ENCODE results near the gene ASPDH. TPM values are rescaled to one million over a fixed set of nuclear protein-coding genes. Genes with fewer than 3 reads are reported as not detected.

ASPDH gene
- total RNA-seq, 2 donors from 2014 or later, result not detected

GRCh38 chr19:50536662-50537305, 23.1 kb upstream of the ASPDH start:
- no peak for DNase-seq

GRCh38 chr19:50535672-50536187, 22.0 kb upstream of the ASPDH start:
- Mint-ChIP-seq H3K9me3 (peaks cover 19% of the 10 kb centered on the region), H3K36me3 (ENCODE audit: low read depth) (no peaks in the 10 kb centered on the region), H3K4me3 (no peak overlapping the region), H3K27ac (no peak overlapping the region), H3K27me3 (ENCODE audit: insufficient read depth) (peaks cover 23% of the 10 kb centered on the region), H3K4me1 (no peaks in the 10 kb centered on the region)
- WGBS, 2 experiments (ENCODE audit: insufficient coverage in 1 of 2, insufficient read length in 1 of 2), result 86% methylated on average over 6 to 11 of the region's 11 CpGs
- TF ChIP-seq CTCF (conservative IDR thresholded peaks at IDR 0.05), result no peak
- no peak overlapping the region for H3K27ac ChIP-seq (ENCODE audit: low read depth, low read length)
- H3K4me3 ChIP-seq (ENCODE audit: low read length), result no peak overlapping the region
- peaks cover 20% of the 10 kb centered on the region for H3K9me3 ChIP-seq (ENCODE audit: control insufficient read depth, low read length)
- no peaks in the 10 kb centered on the region for H3K27me3 ChIP-seq (ENCODE audit: control insufficient read depth, insufficient read depth, low read length, poor library complexity, severe bottlenecking)
- H3K4me1 ChIP-seq (ENCODE audit: control insufficient read depth, insufficient read depth, low read length), result no peaks in the 10 kb centered on the region
- no peaks in the 10 kb centered on the region for H3K36me3 ChIP-seq (ENCODE audit: control insufficient read depth, insufficient read depth, low read length)
- peak; percentile 33 for DNase-seq
- H3K9ac ChIP-seq (ENCODE audit: extremely low read depth, low read length, poor library complexity, severe bottlenecking), result no peak overlapping the region

More at GRCh38 chr19:50536662-50537305, 23.1 kb upstream of the ASPDH start:
- Mint-ChIP-seq H3K4me3 (no peak overlapping the region), H3K27me3 (ENCODE audit: insufficient read depth) (peaks cover 16% of the 10 kb centered on the region), H3K27ac (no peak overlapping the region), H3K36me3 (ENCODE audit: low read depth) (no peaks in the 10 kb centered on the region), H3K9me3 (peaks cover 18% of the 10 kb centered on the region), H3K4me1 (no peaks in the 10 kb centered on the region)
- H3K27me3 ChIP-seq (ENCODE audit: control insufficient read depth, insufficient read depth, low read length, poor library complexity, severe bottlenecking), result no peaks in the 10 kb centered on the region
- H3K9ac ChIP-seq (ENCODE audit: extremely low read depth, low read length, poor library complexity, severe bottlenecking), result no peak overlapping the region
- H3K4me3 ChIP-seq (ENCODE audit: low read length), result no peak overlapping the region
- no peaks in the 10 kb centered on the region for H3K36me3 ChIP-seq (ENCODE audit: control insufficient read depth, insufficient read depth, low read length)
- H3K9me3 ChIP-seq (ENCODE audit: control insufficient read depth, low read length), result peaks cover 20% of the 10 kb centered on the region
- 87 to 91% methylated on average over 8 to 16 of the region's 16 CpGs for WGBS, 2 experiments (ENCODE audit: insufficient coverage in 1 of 2, insufficient read length in 1 of 2)
- no peak overlapping the region for H3K27ac ChIP-seq (ENCODE audit: low read depth, low read length)
- H3K4me1 ChIP-seq (ENCODE audit: control insufficient read depth, insufficient read depth, low read length), result no peaks in the 10 kb centered on the region
- peak; percentile 41 for TF ChIP-seq CTCF (conservative IDR thresholded peaks at IDR 0.05)

- Mint-ChIP-seq H3K9me3 (peaks cover 19% of the 10 kb centered on the region), H3K27ac (no peak overlapping the region), H3K4me1 (no peaks in the 10 kb centered on the region), H3K27me3 (ENCODE audit: insufficient read depth) (peaks cover 26% of the 10 kb centered on the region), H3K36me3 (ENCODE audit: low read depth) (no peaks in the 10 kb centered on the region), H3K4me3 (no peak overlapping the region)
- no peak for DNase-seq
- no peak overlapping the region for H3K27ac ChIP-seq (ENCODE audit: low read depth, low read length)
- no peak overlapping the region for H3K9ac ChIP-seq (ENCODE audit: extremely low read depth, low read length, poor library complexity, severe bottlenecking)
- WGBS, 2 experiments (ENCODE audit: insufficient coverage in 1 of 2, insufficient read length in 1 of 2), result 89% methylated on average over 3 of the region's 3 CpGs; no CpG with 5 or more reads in 1 of the 2 experiments
- no peaks in the 10 kb centered on the region for H3K4me1 ChIP-seq (ENCODE audit: control insufficient read depth, insufficient read depth, low read length)
- peaks cover 20% of the 10 kb centered on the region for H3K9me3 ChIP-seq (ENCODE audit: control insufficient read depth, low read length)
- no peak overlapping the region for H3K4me3 ChIP-seq (ENCODE audit: low read length)
- H3K27me3 ChIP-seq (ENCODE audit: control insufficient read depth, insufficient read depth, low read length, poor library complexity, severe bottlenecking), result no peaks in the 10 kb centered on the region
- TF ChIP-seq CTCF (conservative IDR thresholded peaks at IDR 0.05), result no peak
- no peaks in the 10 kb centered on the region for H3K36me3 ChIP-seq (ENCODE audit: control insufficient read depth, insufficient read depth, low read length)
Measured at GRCh38 chr19:50534478-50534877, 20.8 kb upstream of the ASPDH start.
